H1 (cell line): ENCODE data around the gene PCDHB8. TPM values are rescaled to one million over a fixed set of nuclear protein-coding genes. Genes with fewer than 3 reads are reported as not detected.
"Not testable (repeated sequence)": the region's sequence is repeated elsewhere in the genome, so short reads cannot be mapped to it uniquely, and the experiment has no call there.

Experiments used
- CTCF ChIA-PET: fragments of 300-600 bp; sonication (Branson Sonifier 250); formaldehyde crosslinking; loops from one replicate; lab custom pipeline; 2021; ENCODE audit not compliant: partially characterized antibody; lab: Charles Lee
- POLR2A ChIA-PET: fragments of 300-600 bp; sonication (Branson Sonifier 250); formaldehyde crosslinking; loops from one replicate; lab custom pipeline; 2021; ENCODE audit warnings: inconsistent platforms; ENCODE audit not compliant: partially characterized antibody; lab: Charles Lee
- DNase-seq, 2 experiments: peaks; one replicate each; pipeline versions ENCODE4 v3.0.0 to v3.0.0-alpha.2; 2010 to 2022; ENCODE audit warnings: low spot score in 2 of 2, low read depth in 1 of 2, mixed read lengths in 1 of 2
- FAIRE-seq: peaks from 2 replicates; lab custom pipeline; 2011; peaks lifted over from hg19 to GRCh38; lab: Jason Lieb, UNC
- H2AFZ ChIP-seq: 2 replicates; pipeline ENCODE4 v1.8.1; 2012; ENCODE audit warnings: low read length, inconsistent platforms
- H2AK5ac ChIP-seq: 2 replicates; pipeline ENCODE4 v1.6.1; 2013; ENCODE audit warnings: low read depth, low read length
- H2BK120ac ChIP-seq: replicated peaks from 2 replicates; pipeline ENCODE3; 2013; ENCODE audit warnings: low read depth, low read length, inconsistent platforms
- H2BK12ac ChIP-seq: 2 replicates; pipeline ENCODE4 v1.6.1; 2013; ENCODE audit warnings: low read depth, low read length
- H2BK15ac ChIP-seq: 2 replicates; pipeline ENCODE4 v1.6.1; 2013; ENCODE audit warnings: low read length
- H2BK20ac ChIP-seq: 2 replicates; pipeline ENCODE4 v1.6.1; 2013; ENCODE audit warnings: low read length
- H2BK5ac ChIP-seq: 2 replicates; pipeline ENCODE4 v1.6.1; 2013; ENCODE audit warnings: low read depth, low read length
- H3K14ac ChIP-seq: 2 replicates; pipeline ENCODE4 v1.6.1; 2013; ENCODE audit warnings: inconsistent platforms; ENCODE audit not compliant: insufficient read length
- H3K18ac ChIP-seq: 2 replicates; pipeline ENCODE4 v1.6.1; 2013; ENCODE audit warnings: low read length; ENCODE audit errors: extremely low read depth
- H3K23ac ChIP-seq: 2 replicates; pipeline ENCODE4 v1.6.1; 2013; ENCODE audit warnings: inconsistent platforms; ENCODE audit not compliant: insufficient read length
- H3K23me2 ChIP-seq: 2 replicates; pipeline ENCODE4 v1.6.1; 2013; ENCODE audit warnings: low read depth, low read length
- H3K27ac ChIP-seq: 2 replicates; pipeline ENCODE4 v1.6.1; 2011; ENCODE audit warnings: low read depth, low read length, inconsistent platforms
- H3K27me3 ChIP-seq, 4 experiments: replicated peaks in 1 of 4; 1 replicate in 1 of 4; 2 replicates in 3 of 4; pipeline versions ENCODE4 v1.6.1 to v1.8.1; 2011 to 2013; ENCODE audit warnings: low read length in 3 of 4, mild to moderate bottlenecking in 3 of 4, inconsistent platforms in 2 of 4, mixed read lengths in 2 of 4, moderate library complexity in 1 of 4; ENCODE audit not compliant: control insufficient read depth in 3 of 4, insufficient read depth in 3 of 4; ENCODE audit errors: extremely low read depth in 1 of 4
- H3K36me3 ChIP-seq, 4 experiments: 2 replicates each; pipeline versions ENCODE4 v1.6.1 to v1.8.1; 2011 to 2013; ENCODE audit warnings: mild to moderate bottlenecking in 4 of 4, low read length in 3 of 4, moderate library complexity in 2 of 4, control low read depth in 1 of 4, inconsistent platforms in 1 of 4; ENCODE audit not compliant: insufficient read depth in 4 of 4, control insufficient read depth in 2 of 4
- H3K4ac ChIP-seq: replicated peaks from 2 replicates; pipeline ENCODE3; 2013; ENCODE audit warnings: low read length, low read depth, mixed read lengths, inconsistent platforms; ENCODE audit not compliant: insufficient read length
- H3K4me1 ChIP-seq, 4 experiments: replicated peaks in 1 of 4; 1 replicate in 1 of 4; 2 replicates in 3 of 4; pipeline versions ENCODE4 v1.6.1 to v1.8.1; 2011 to 2013; ENCODE audit warnings: low read length in 3 of 4, inconsistent platforms in 2 of 4, mixed read lengths in 1 of 4; ENCODE audit not compliant: insufficient read depth in 4 of 4, control insufficient read depth in 3 of 4
- H3K4me2 ChIP-seq, 2 experiments: 2 replicates each; pipeline versions ENCODE4 v1.6.1 to v1.8.1; 2011 to 2013; ENCODE audit warnings: low read depth in 2 of 2, low read length in 2 of 2, control low read depth in 1 of 2, inconsistent platforms in 1 of 2, mild to moderate bottlenecking in 1 of 2; ENCODE audit not compliant: insufficient read depth in 1 of 2
- H3K4me3 ChIP-seq, 4 experiments: fragments of 200-600, 300-600 bp in 1 of 4; sonication (generic), shearing (Covaris generic), sonication (Bioruptor Twin) in 1 of 4; 2 replicates each; pipeline versions ENCODE4 v1.5.1 to v1.8.1; 2011 to 2016; ENCODE audit warnings: low read length in 4 of 4, low read depth in 3 of 4, control low read depth in 2 of 4, inconsistent platforms in 2 of 4, mild to moderate bottlenecking in 2 of 4, mixed read lengths in 1 of 4, moderate library complexity in 1 of 4; ENCODE audit not compliant: insufficient read depth in 2 of 4; ENCODE audit errors: extremely low read depth in 1 of 4
- H3K56ac ChIP-seq: replicated peaks from 2 replicates; pipeline ENCODE3; 2013; ENCODE audit warnings: low read depth, mild to moderate bottlenecking, mixed read lengths, low read length, inconsistent platforms; ENCODE audit not compliant: insufficient read length
- H3K79me1 ChIP-seq: 2 replicates; pipeline ENCODE4 v1.6.1; 2013; ENCODE audit warnings: low read depth, low read length, control low read depth
- H3K79me2 ChIP-seq, 2 experiments: 2 replicates each; pipeline versions ENCODE4 v1.6.1 to v1.8.1; 2012 to 2013; ENCODE audit warnings: low read length in 2 of 2, mild to moderate bottlenecking in 2 of 2, inconsistent platforms in 1 of 2; ENCODE audit not compliant: insufficient read depth in 2 of 2, control insufficient read depth in 1 of 2
- H3K9ac ChIP-seq, 4 experiments: replicated peaks in 1 of 4; 1 replicate in 1 of 4; 2 replicates in 3 of 4; pipeline versions ENCODE4 v1.6.1 to v1.8.1; 2011 to 2013; ENCODE audit warnings: low read depth in 3 of 4, low read length in 3 of 4, control low read depth in 2 of 4, mild to moderate bottlenecking in 2 of 4, moderate library complexity in 2 of 4, inconsistent platforms in 1 of 4; ENCODE audit errors: extremely low read depth in 1 of 4
- H3K9me3 ChIP-seq, 2 experiments: 2 replicates each; pipeline versions ENCODE4 v1.6.1 to v1.8.1; 2012 to 2013; ENCODE audit warnings: mild to moderate bottlenecking in 2 of 2, moderate library complexity in 2 of 2, control low read depth in 1 of 2, inconsistent platforms in 1 of 2, low read depth in 1 of 2, low read length in 1 of 2, mixed read lengths in 1 of 2; ENCODE audit not compliant: insufficient read depth in 2 of 2
- H4K20me1 ChIP-seq, 2 experiments: replicated peaks in 1 of 2; 2 replicates each; pipeline versions ENCODE3 to v1.8.1; 2011 to 2013; ENCODE audit warnings: inconsistent platforms in 2 of 2, low read length in 2 of 2, mild to moderate bottlenecking in 1 of 2; ENCODE audit not compliant: insufficient read depth in 2 of 2, control insufficient read depth in 1 of 2
- H4K5ac ChIP-seq: 2 replicates; pipeline ENCODE4 v1.6.1; 2013; ENCODE audit warnings: low read length, low read depth, mixed read lengths, inconsistent platforms; ENCODE audit not compliant: insufficient read length
- H4K8ac ChIP-seq: 2 replicates; pipeline ENCODE4 v1.8.0; 2013; ENCODE audit warnings: mild to moderate bottlenecking, moderate library complexity, low read length, inconsistent platforms; ENCODE audit not compliant: insufficient read depth; ENCODE audit errors: extremely low read depth
- H4K91ac ChIP-seq: replicated peaks from 2 replicates; pipeline ENCODE3; 2013; ENCODE audit warnings: low read length, mixed read lengths, inconsistent platforms; ENCODE audit not compliant: insufficient read length
- WGBS, 2 experiments: shearing (Covaris generic) in 1 of 2; methylation state at CpG; one replicate each; pipeline versions ENCODE4 v1.1.6 to v1.1.7; 2013 to 2015; ENCODE audit warnings: low lambda C conversion rate in 2 of 2, mixed read lengths in 2 of 2, inconsistent platforms in 1 of 2, low coverage in 1 of 2, missing lambda C conversion rate in 1 of 2; ENCODE audit not compliant: insufficient replicate concordance in 2 of 2, insufficient coverage in 1 of 2, insufficient read length in 1 of 2; ENCODE audit errors: extremely low coverage in 1 of 2, missing lambda C conversion rate in 1 of 2; 5-methylcytosine and 5-hydroxymethylcytosine counted together
- polyA plus RNA-seq, 7 experiments: library from polyadenylated mRNA; depleted of rRNA in 3 of 7; stranded (reverse) in 5 of 7; unstranded in 2 of 7; fragments of >200 nt in 5 of 7; fragments of 200-250 nt in 2 of 7; gene quantifications; 1 replicate in 5 of 7; 2 replicates in 1 of 7; 4 replicates in 1 of 7; pipeline versions ENCODE4 v1.2.1 to v1.2.3, GENCODE V29; 2011 to 2013; ENCODE audit warnings: missing spikeins in 2 of 7, mixed read lengths in 2 of 7
- total RNA-seq: library from RNA; stranded (reverse); fragmentation: NEBNext Ultra II Directional; extraction: Animal tissue kit (Norgen Biotek cat#: 25700); gene quantifications from 2 replicates; pipeline ENCODE4 v1.2.1, GENCODE V29; 2021

The PCDHB8 gene
- total and polyA plus RNA-seq, 2 of the 8 experiments (the other 6 are each of a cell fraction or from before 2014, with no cell fraction given) = 0.24 to 1.1 TPM

DNA sequence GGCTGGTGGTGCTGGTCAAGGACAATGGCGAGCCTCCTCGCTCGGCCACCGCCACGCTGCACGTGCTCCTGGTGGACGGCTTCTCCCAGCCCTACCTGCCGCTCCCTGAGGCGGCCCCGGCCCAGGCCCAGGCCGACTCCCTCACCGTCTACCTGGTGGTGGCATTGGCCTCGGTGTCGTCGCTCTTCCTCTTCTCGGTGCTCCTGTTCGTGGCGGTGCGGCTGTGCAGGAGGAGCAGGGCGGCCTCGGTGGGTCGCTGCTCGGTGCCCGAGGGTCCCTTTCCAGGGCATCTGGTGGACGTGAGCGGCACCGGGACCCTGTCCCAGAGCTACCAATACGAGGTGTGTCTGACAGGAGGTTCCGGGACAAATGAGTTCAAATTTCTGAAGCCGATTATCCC lies 47.8 kb downstream of the PCDHB8 start:
- not testable (repeated sequence) for H3K79me2 ChIP-seq, H3K23me2 ChIP-seq, H3K27me3 ChIP-seq, H3K9me3 ChIP-seq, H3K36me3 ChIP-seq, H4K5ac ChIP-seq, H3K4me1 ChIP-seq, H3K27ac ChIP-seq, H3K4ac ChIP-seq, H3K18ac ChIP-seq, H4K20me1 ChIP-seq, H2AK5ac ChIP-seq, H4K8ac ChIP-seq, H3K79me1 ChIP-seq, H2BK12ac ChIP-seq, DNase-seq, H4K91ac ChIP-seq, H2BK120ac ChIP-seq, H3K4me2 ChIP-seq, H2AFZ ChIP-seq, H3K9ac ChIP-seq, H3K56ac ChIP-seq, H2BK20ac ChIP-seq, H2BK15ac ChIP-seq, H3K4me3 ChIP-seq, H2BK5ac ChIP-seq, H3K14ac ChIP-seq, FAIRE-seq, H3K23ac ChIP-seq
- ChIA-PET CTCF (interaction anchor here (0.9 to 2.1 kb wide), 11 partner anchors 9 to 289 kb away, joined by 3 to 6 read pairs (median 4); partner anchors contain the start of genes PCDHB13, PCDHGA10, PCDHGA2 and PCDHGB6), POLR2A (interaction anchor here (0.9 kb wide), 1 partner anchor 95 kb away, joined by 3 read pairs; no protein-coding TSS in a partner anchor)
- WGBS, 2 experiments = 100% methylated on average over 10 of the region's 30 CpGs; no CpG with 5 or more reads in 1 of the 2 experiments

Other genes starting within 250 kb of the PCDHB8 start
Only the 30 nearest of the 36 such genes appear.
- 3.7 and 4.9 TPM in 2 replicates for gene PCDHAC2, start 211.3 kb upstream of the PCDHB8 start, total RNA-seq
- 4.6 and 5.0 TPM in 2 replicates for gene PCDHAC2, start 211.3 kb upstream of the PCDHB8 start, polyA plus RNA-seq (2011; rRNA removed)
- 0.04 and 0.08 TPM in 2 replicates for gene PCDHB1, start 126.4 kb upstream of the PCDHB8 start, total RNA-seq
- gene PCDHB1, start 126.4 kb upstream of the PCDHB8 start, polyA plus RNA-seq (2011; rRNA removed) = 0.03 and 0.05 TPM in 2 replicates
- gene PCDHB2, start 83.2 kb upstream of the PCDHB8 start, total RNA-seq = 25.6 and 28.8 TPM in 2 replicates
- 29.2 and 38.0 TPM in 2 replicates for gene PCDHB2, start 83.2 kb upstream of the PCDHB8 start, polyA plus RNA-seq (2011; rRNA removed)
- gene PCDHB3, start 77.3 kb upstream of the PCDHB8 start, total RNA-seq = 3.4 and 4.0 TPM in 2 replicates
- gene PCDHB3, start 77.3 kb upstream of the PCDHB8 start, polyA plus RNA-seq (2011; rRNA removed) = 1.6 and 1.8 TPM in 2 replicates
- 1.4 and 1.5 TPM in 2 replicates for gene PCDHB4, start 56.0 kb upstream of the PCDHB8 start, total RNA-seq
- 1.3 and 2.0 TPM in 2 replicates for gene PCDHB4, start 56.0 kb upstream of the PCDHB8 start, polyA plus RNA-seq (2011; rRNA removed)
- 2.4 and 2.8 TPM in 2 replicates for gene PCDHB5, start 42.6 kb upstream of the PCDHB8 start, total RNA-seq
- 8.2 and 12.5 TPM in 2 replicates for gene PCDHB5, start 42.6 kb upstream of the PCDHB8 start, polyA plus RNA-seq (2011; rRNA removed)
- gene PCDHB6, start 27.7 kb upstream of the PCDHB8 start, total RNA-seq = 0.17 and 0.28 TPM in 2 replicates
- gene PCDHB6, start 27.7 kb upstream of the PCDHB8 start, polyA plus RNA-seq (2011; rRNA removed) = 0.29 and 0.39 TPM in 2 replicates
- 0.19 and 0.25 TPM in 2 replicates for gene PCDHB7, start 5.1 kb upstream of the PCDHB8 start, total RNA-seq
- 0.17 and 0.24 TPM in 2 replicates for gene PCDHB7, start 5.1 kb upstream of the PCDHB8 start, polyA plus RNA-seq (2011; rRNA removed)
- 5.2 and 5.9 TPM in 2 replicates for gene PCDHB16, start 4.6 kb downstream of the PCDHB8 start, total RNA-seq
- gene PCDHB16, start 4.6 kb downstream of the PCDHB8 start, polyA plus RNA-seq (2011; rRNA removed) = 1.7 and 2.2 TPM in 2 replicates
- 1.6 and 3.8 TPM in 2 replicates for gene PCDHB9, start 9.4 kb downstream of the PCDHB8 start, total RNA-seq
- gene PCDHB9, start 9.4 kb downstream of the PCDHB8 start, polyA plus RNA-seq (2011; rRNA removed) = 0.68 and 0.88 TPM in 2 replicates
- 1.8 and 1.9 TPM in 2 replicates for gene PCDHB10, start 14.6 kb downstream of the PCDHB8 start, total RNA-seq
- 1.3 and 1.5 TPM in 2 replicates for gene PCDHB10, start 14.6 kb downstream of the PCDHB8 start, polyA plus RNA-seq (2011; rRNA removed)
- gene PCDHB11, start 21.8 kb downstream of the PCDHB8 start, total RNA-seq = 0.86 and 1.4 TPM in 2 replicates
- gene PCDHB11, start 21.8 kb downstream of the PCDHB8 start, polyA plus RNA-seq (2011; rRNA removed) = 0.50 and 0.63 TPM in 2 replicates
- gene PCDHB12, start 30.9 kb downstream of the PCDHB8 start, total RNA-seq = 2.0 and 3.0 TPM in 2 replicates
- 1.1 and 1.9 TPM in 2 replicates for gene PCDHB12, start 30.9 kb downstream of the PCDHB8 start, polyA plus RNA-seq (2011; rRNA removed)
- 1.1 and 1.4 TPM in 2 replicates for gene PCDHB13, start 36.1 kb downstream of the PCDHB8 start, total RNA-seq
- gene PCDHB13, start 36.1 kb downstream of the PCDHB8 start, polyA plus RNA-seq (2011; rRNA removed) = 1.1 and 1.5 TPM in 2 replicates
- 2.7 and 2.9 TPM in 2 replicates for gene PCDHB14, start 45.6 kb downstream of the PCDHB8 start, total RNA-seq
- gene PCDHB14, start 45.6 kb downstream of the PCDHB8 start, polyA plus RNA-seq (2011; rRNA removed) = 2.5 and 2.7 TPM in 2 replicates
- gene PCDHB15, start 67.6 kb downstream of the PCDHB8 start, total RNA-seq = 3.9 and 4.0 TPM in 2 replicates
- 2.8 and 4.9 TPM in 2 replicates for gene PCDHB15, start 67.6 kb downstream of the PCDHB8 start, polyA plus RNA-seq (2011; rRNA removed)
- gene SLC25A2, start 126.3 kb downstream of the PCDHB8 start, total RNA-seq = not detected in 2 replicates
- 0.05 TPM in 1 of 2 replicates, not detected in the other for gene SLC25A2, start 126.3 kb downstream of the PCDHB8 start, polyA plus RNA-seq (2011; rRNA removed)
- 99.4 and 101 TPM in 2 replicates for gene TAF7, start 143.0 kb downstream of the PCDHB8 start, total RNA-seq
- gene TAF7, start 143.0 kb downstream of the PCDHB8 start, polyA plus RNA-seq (2011; rRNA removed) = 23.6 and 29.8 TPM in 2 replicates
- gene PCDHGA1, start 152.7 kb downstream of the PCDHB8 start, total RNA-seq = 0.84 and 0.89 TPM in 2 replicates
- gene PCDHGA1, start 152.7 kb downstream of the PCDHB8 start, polyA plus RNA-seq (2011; rRNA removed) = 0.57 and 1.1 TPM in 2 replicates
- gene PCDHGA2, start 161.0 kb downstream of the PCDHB8 start, total RNA-seq = 0.31 and 0.32 TPM in 2 replicates
- gene PCDHGA2, start 161.0 kb downstream of the PCDHB8 start, polyA plus RNA-seq (2011; rRNA removed) = 0.39 and 0.61 TPM in 2 replicates
- gene PCDHGA3, start 166.0 kb downstream of the PCDHB8 start, total RNA-seq = 0.25 and 0.39 TPM in 2 replicates
- 0.15 and 0.30 TPM in 2 replicates for gene PCDHGA3, start 166.0 kb downstream of the PCDHB8 start, polyA plus RNA-seq (2011; rRNA removed)
- gene PCDHGB1, start 172.3 kb downstream of the PCDHB8 start, total RNA-seq = 2.8 and 3.9 TPM in 2 replicates
- gene PCDHGB1, start 172.3 kb downstream of the PCDHB8 start, polyA plus RNA-seq (2011; rRNA removed) = 1.3 and 2.0 TPM in 2 replicates
- 1.9 and 2.5 TPM in 2 replicates for gene PCDHGA4, start 177.2 kb downstream of the PCDHB8 start, total RNA-seq
- gene PCDHGA4, start 177.2 kb downstream of the PCDHB8 start, polyA plus RNA-seq (2011; rRNA removed) = 1.4 and 1.7 TPM in 2 replicates
- 2.8 and 2.9 TPM in 2 replicates for gene PCDHGB2, start 182.2 kb downstream of the PCDHB8 start, total RNA-seq
- gene PCDHGB2, start 182.2 kb downstream of the PCDHB8 start, polyA plus RNA-seq (2011; rRNA removed) = 1.9 TPM in 2 replicates
- 1.0 and 1.3 TPM in 2 replicates for gene PCDHGA5, start 186.4 kb downstream of the PCDHB8 start, total RNA-seq
- gene PCDHGA5, start 186.4 kb downstream of the PCDHB8 start, polyA plus RNA-seq (2011; rRNA removed) = 1.1 TPM in 2 replicates
- 1.3 and 1.6 TPM in 2 replicates for gene PCDHGB3, start 192.5 kb downstream of the PCDHB8 start, total RNA-seq
- 1.9 and 2.0 TPM in 2 replicates for gene PCDHGB3, start 192.5 kb downstream of the PCDHB8 start, polyA plus RNA-seq (2011; rRNA removed)
- 1.3 and 1.4 TPM in 2 replicates for gene PCDHGA6, start 196.1 kb downstream of the PCDHB8 start, total RNA-seq
- gene PCDHGA6, start 196.1 kb downstream of the PCDHB8 start, polyA plus RNA-seq (2011; rRNA removed) = 2.0 TPM in 2 replicates
- 0.73 and 1.1 TPM in 2 replicates for gene PCDHGA7, start 205.0 kb downstream of the PCDHB8 start, total RNA-seq
- 0.39 and 0.55 TPM in 2 replicates for gene PCDHGA7, start 205.0 kb downstream of the PCDHB8 start, polyA plus RNA-seq (2011; rRNA removed)
- gene PCDHGB4, start 209.9 kb downstream of the PCDHB8 start, total RNA-seq = 7.8 and 9.1 TPM in 2 replicates
- gene PCDHGB4, start 209.9 kb downstream of the PCDHB8 start, polyA plus RNA-seq (2011; rRNA removed) = 8.0 and 9.7 TPM in 2 replicates
- 1.4 and 1.7 TPM in 2 replicates for gene PCDHGA8, start 214.8 kb downstream of the PCDHB8 start, total RNA-seq
- 0.79 and 1.2 TPM in 2 replicates for gene PCDHGA8, start 214.8 kb downstream of the PCDHB8 start, polyA plus RNA-seq (2011; rRNA removed)